Stimulated activated CD8-positive, alpha-beta memory T cell treated with anti-CD3 and anti-CD28 coated beads, Interleukin-2, amount 100 ng/mL, for 48 hours (primary cell): ENCODE results near the gene RAB35.

ENCODE experiments used
- DNase-seq, 2 donors: peaks; one replicate each; pipeline ENCODE4 v3.0.0-alpha.2; 2020; ENCODE audit warnings: low read depth in 2 of 2

RAB35 gene

GRCh38 chr12:120103371-120103770 is 13.2 kb downstream of the RAB35 start:
- DNase-seq = no peak

GRCh38 chr12:120103044-120103338 is 13.6 kb downstream of the RAB35 start:
- no peak for DNase-seq

GRCh38 chr12:120102189-120103043 is 14.1 kb downstream of the RAB35 start:
- DNase-seq = no peak

GRCh38 chr12:120101617-120102016 is 14.9 kb downstream of the RAB35 start:
- no peak for DNase-seq

GRCh38 chr12:120101182-120101581 is 15.4 kb downstream of the RAB35 start:
- no peak for DNase-seq

GRCh38 chr12:120100630-120101029 is 15.9 kb downstream of the RAB35 start:
- no peak for DNase-seq

- DNase-seq = no peak
These were observed 16.8 kb downstream of the RAB35 start for GRCh38 chr12:120099738-120100137.

GRCh38 chr12:120098756-120099470 is 17.6 kb downstream of the RAB35 start:
- DNase-seq = no peak

GRCh38 chr12:120096671-120097202 is 19.8 kb downstream of the RAB35 start:
- no peak for DNase-seq

GRCh38 chr12:120095736-120096135 is 20.8 kb downstream of the RAB35 start:
- DNase-seq = no peak

GRCh38 chr12:120095331-120095730 is 21.2 kb downstream of the RAB35 start:
- no peak for DNase-seq

- no peak for DNase-seq
These were observed 22.1 kb downstream of the RAB35 start for GRCh38 chr12:120094485-120094884.

- DNase-seq = no peak
These were observed 22.8 kb downstream of the RAB35 start for GRCh38 chr12:120093592-120094355.

- no peak for DNase-seq
These were observed 23.3 kb downstream of the RAB35 start for GRCh38 chr12:120093336-120093591.

- DNase-seq = no peak
These were observed 23.8 kb downstream of the RAB35 start for GRCh38 chr12:120092551-120093335.

GRCh38 chr12:120091371-120092090 is 25.0 kb downstream of the RAB35 start:
- no peak for DNase-seq

- no peak for DNase-seq
These were observed 25.8 kb downstream of the RAB35 start for GRCh38 chr12:120090626-120091295.

GRCh38 chr12:120090206-120090605 is 26.3 kb downstream of the RAB35 start:
- DNase-seq = no peak

- DNase-seq = no peak
These were observed 26.8 kb downstream of the RAB35 start for GRCh38 chr12:120089796-120090195.

GRCh38 chr12:120089105-120089504 is 27.4 kb downstream of the RAB35 start:
- DNase-seq = no peak
